ENCODE data around the gene GPC6.

- TF ChIP-seq POLR2AphosphoS5 (IDR thresholded peaks at IDR 0.05; ENCODE audit: insufficient read depth, low read depth, low read length) (no peak), CTCF (IDR thresholded peaks at IDR 0.05; ENCODE audit: extremely low read depth in 1 of 2, insufficient read depth in 1 of 2, low read depth in 1 of 2, low read length in 2 of 2) (no peak), POLR2A (IDR thresholded peaks at IDR 0.05; ENCODE audit: low read depth, low read length) (no peak), EZH2 (IDR thresholded peaks at IDR 0.05; ENCODE audit: borderline replicate concordance, low read depth, low read length, severe bottlenecking) (no peak)
Measured at GRCh38 chr13:93730780-93731179, 504.2 kb downstream of the GPC6 start.

All from endothelial cell of umbilical vein (primary cell).